IPS DF 4.7 (cell line): ENCODE measurements around the gene HEATR5B.
"Not testable (repeated sequence)": the region's sequence is repeated elsewhere in the genome, so short reads cannot be mapped to it uniquely, and the experiment has no call there.

ENCODE experiments used
- DNase-seq: peaks from one replicate; pipeline ENCODE4 v3.0.0-alpha.2; 2013; ENCODE audit warnings: low spot score; ENCODE audit errors: extremely low read depth

The HEATR5B gene

GRCh38 chr2:36982467-36982866 is 101.7 kb downstream of the HEATR5B start:
- no peak for DNase-seq

DNA sequence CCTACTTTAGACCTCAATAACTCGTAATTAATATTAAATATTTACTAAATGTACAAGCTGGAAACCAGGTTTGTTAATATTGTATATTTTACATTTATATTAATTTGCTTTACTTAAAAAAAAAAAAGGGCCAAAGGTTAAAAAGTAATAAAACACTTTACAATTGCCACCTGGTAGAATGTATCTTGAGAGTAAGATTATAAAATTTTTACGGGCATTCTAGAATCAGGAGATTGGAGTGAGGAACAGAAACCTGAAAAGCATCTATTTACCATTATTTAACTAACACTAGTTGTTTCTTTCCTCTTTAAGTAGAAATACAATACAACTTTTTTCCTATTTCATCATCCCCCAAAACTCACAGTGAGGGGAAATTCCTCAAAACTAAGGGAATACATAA is 102.3 kb downstream of the HEATR5B start:
- no peak for DNase-seq

DNA sequence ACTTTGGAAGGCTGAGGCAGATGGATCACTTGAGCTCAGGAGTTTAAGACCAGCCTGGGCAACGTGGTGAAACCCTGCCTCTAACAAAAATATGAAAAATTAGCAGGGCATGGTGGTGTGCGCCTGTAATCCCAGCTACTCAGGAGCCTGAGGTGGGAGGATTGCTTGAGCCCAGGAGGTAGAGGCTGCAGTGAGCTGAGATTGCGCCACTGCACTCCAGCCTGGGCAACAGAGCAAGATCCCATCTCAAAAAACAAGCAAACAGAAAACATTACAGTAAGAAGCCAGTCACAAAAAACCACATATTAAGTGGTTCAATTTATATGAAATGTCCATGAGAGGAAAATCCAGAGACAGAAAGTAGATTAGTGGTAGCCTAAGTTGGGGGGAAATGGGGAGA is 105.2 kb downstream of the HEATR5B start:
- DNase-seq, result not testable (repeated sequence)

DNA sequence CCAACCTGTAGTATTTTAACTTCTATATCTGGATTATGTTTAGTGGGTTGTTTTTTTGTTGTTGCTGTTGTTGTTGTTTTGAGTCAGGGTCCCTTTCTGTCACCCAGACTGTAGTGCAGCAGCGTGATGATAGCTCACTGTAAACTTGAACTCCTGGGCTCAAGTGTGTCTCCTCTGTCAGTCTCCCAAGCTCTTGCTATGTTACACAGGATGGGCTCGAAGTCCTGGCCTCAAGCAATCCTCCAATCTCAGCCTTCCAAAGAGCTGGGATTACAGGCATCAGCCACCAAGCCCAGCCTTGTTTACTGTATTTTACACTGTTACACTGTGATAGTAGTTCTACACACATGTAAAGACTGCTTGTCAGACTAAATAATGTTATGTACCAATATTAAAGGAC is 108.1 kb downstream of the HEATR5B start:
- no peak for DNase-seq

DNA sequence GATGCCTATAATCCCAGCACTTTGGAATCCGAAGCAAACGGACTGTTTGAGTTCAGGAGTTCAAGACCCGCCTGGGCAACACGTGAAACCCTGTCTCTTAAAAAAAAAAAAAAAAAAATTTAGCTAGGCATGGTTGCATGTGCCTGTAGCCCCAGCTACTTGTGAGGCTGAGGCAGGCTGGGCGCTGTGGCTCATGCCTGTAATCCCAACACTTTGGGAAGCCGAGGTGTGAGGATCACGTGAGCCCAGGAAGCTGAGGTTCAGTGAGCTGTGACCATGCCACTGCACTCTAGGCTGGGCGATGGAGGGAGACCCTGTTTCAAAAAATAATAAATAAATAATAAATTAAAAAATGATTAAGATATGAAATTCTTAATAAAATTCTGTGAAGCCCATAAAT is 108.9 kb downstream of the HEATR5B start:
- no peak for DNase-seq

- no peak for DNase-seq
Observed at GRCh38 chr2:36973320-36973719, 110.9 kb downstream of the HEATR5B start.

DNA sequence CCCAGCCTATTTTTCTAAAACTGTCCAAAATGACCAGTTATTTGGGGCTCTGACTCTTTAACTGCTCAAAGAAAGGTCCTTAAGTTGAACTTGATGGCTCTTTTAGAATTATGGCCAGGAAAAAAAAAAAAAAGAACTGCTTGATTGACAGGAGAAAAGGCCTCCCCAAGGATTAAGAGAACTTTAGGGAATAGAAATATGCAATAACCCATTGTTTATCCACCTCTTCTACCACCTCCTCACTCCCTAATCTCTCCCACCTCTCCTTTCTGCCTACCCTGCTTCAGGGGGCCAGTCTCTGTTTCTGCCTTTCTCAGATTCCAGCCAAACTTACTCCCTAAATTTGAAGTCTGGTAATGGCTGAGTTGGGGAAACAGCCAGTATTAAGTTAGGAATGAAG is 112.2 kb downstream of the HEATR5B start:
- no peak for DNase-seq

- DNase-seq, result no peak
Observed at GRCh38 chr2:36967236-36967876, 116.8 kb downstream of the HEATR5B start.

GRCh38 chr2:36966370-36967235 is 117.6 kb downstream of the HEATR5B start, which contains the start of gene STRN:
STRN (minus strand) TSS chr2:36966536; CDS start chr2:36966463, 73 bp downstream.
- DNase-seq, result no peak

DNA sequence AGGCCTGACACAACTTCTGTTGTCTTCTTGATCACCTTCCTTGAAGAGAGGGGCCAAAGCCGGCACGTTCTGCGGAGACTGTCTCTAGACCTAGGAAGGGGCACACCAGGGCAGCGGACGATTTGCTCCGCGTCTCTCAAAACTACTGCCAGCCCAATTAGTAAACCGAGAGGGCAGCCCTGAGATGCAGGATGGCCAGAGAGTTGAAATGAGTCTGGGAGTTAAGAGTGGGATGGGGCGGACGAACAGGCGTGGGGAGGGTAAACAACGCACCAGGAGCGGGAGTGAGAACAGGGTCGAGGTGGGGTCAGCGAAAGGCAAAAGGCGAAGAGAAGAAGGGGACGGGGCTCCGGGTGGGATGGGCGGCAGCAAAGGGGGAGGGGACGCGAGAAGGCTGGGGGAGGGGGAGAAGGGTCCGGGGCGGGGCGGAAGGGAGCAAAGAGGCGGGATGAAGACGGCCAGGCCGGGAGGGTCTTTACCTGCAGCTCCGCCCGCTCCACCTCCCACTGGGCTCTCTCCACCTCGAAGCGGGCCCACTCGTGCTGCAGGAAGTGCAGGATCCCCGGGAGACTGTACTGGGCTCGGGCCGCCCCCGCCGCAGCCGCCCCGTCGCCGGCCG is 118.3 kb downstream of the HEATR5B start:
- no peak for DNase-seq

DNA sequence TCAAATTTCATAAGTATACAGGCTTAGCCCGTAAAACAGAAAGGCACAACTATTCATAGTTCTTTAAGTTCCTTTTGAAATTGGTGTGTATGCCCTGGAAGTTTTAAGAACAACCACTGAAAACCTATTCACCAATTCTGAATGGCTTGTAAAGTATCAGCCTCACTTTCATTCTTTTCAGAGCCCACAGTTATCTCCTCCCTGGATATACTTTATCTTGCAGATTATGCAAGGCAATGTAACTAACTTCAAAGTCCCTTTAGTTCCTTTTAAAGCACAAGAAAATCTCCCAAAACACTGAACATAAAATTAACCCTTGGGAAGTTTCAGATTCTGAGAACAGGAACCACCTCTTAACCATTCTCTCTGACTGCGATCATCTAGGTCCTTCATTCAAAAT is 119.0 kb downstream of the HEATR5B start:
- DNase-seq, result no peak

GRCh38 chr2:36964496-36965058 is 119.6 kb downstream of the HEATR5B start:
- DNase-seq, result no peak

DNA sequence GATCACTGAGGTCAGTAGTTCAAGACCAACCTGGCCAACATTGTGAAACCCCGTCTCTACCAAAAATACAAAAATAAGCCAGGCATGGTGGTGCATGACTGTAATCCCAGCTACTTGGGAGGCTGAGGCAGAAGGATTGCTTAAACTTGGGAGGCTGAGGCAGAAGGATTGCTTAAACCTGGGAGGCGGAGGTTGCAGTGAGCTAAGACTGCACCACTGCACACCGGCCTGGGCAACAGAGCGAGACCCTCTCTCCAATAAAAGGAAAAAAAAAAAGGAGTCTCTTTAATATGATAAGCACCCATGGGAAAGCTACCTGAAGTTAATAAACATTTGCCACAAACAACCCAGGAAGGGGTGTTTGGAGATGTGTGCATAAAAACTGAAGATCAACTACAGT is 120.4 kb downstream of the HEATR5B start:
- no peak for DNase-seq

DNA sequence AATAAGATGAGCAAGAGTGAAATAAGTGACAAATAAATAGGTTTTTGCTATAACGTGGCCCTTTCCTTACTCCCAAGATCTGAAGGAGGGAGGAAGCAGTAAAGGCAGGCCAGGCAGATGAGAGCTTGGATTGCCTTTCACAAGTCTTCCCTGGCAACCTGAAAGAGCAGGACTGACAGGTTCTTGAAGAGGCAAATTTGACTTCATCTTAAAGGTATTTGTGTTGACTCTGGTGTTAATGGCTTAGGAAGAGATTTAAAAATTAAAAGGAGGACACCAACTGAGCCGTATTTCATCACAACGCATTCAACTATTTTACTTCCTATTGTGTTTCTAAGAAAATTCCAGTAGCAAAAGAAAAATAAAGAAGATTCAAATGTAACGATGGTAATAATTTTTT is 121.1 kb downstream of the HEATR5B start:
- no peak for DNase-seq

DNA sequence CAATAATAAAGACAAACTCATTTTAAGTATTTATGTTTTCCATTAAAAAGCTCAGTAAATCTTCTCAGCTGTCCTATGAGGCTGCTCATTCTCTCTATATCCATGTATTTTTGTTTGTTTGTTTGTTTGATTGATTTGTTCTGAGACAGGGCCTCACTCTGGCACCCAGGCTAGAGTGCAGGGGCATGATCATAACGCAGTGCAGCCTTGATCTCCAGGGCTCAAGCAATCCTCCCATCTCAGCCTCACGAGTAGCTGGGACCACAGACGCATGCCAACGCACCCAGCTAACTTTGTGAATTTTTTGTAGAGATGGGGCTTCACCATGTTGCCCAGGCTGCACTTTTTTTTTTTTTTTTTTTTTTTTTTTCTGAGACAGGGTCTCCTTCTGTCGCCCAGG is 123.4 kb downstream of the HEATR5B start:
- DNase-seq, result no peak

DNA sequence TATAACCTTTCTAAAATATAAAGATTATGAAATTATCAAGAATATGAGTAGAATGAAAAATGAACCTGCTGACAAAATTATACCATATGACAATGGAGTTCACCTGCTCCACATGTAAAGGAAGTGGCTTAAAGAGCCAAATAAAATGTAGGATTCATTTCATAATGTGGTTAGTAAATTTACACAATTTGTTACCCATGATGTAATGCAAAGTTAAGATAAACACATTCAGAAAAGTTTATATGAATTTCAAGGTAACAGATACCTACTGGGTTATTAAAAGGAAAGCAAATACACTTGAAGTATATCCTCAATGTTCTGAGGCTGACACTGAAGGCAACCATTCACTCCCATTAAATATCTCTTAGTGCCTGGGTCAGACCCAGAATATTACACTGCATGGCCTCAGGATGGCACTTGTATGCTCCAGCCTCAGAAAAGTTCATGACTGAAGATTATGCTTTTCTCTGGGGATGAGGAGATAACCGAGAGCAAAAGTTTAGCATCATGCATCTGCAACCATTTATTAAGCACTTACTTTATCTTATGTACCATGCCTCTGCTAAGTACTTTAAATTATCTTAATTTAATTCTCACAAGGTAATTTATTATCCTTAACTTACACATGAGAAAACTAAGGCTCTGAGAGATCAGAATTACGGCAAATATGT is 124.0 kb downstream of the HEATR5B start:
- DNase-seq, result no peak

DNA sequence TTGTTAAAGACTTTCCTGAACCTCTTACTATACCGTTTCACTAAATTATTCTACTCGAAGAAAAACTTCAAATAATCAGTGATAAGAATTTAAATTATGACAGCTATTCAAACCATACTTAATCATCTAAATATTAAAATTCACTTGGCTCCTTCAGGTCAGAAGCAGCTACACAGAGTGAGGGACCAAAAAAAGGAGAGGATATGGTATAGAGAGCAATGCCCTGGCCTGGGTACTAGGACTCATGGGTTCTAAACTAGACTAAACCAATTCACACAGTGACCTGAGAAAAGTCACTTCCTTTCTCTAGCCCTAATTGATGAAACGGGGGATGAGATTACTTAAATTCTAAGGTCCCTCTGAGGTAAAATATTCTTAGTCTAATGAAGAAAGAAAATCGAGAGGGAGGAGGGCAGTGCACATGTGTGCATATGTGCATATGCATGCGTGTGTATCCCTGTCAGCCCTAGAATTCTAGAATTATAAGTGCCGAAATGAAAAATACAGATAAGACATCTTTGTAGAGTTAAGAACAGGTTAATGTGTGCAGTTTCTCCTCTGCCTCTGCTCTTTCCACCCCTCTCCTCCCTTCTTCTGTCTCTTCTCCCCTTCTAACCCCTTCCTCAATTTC is 129.1 kb downstream of the HEATR5B start:
- DNase-seq, result no peak

- DNase-seq, result no peak
Observed at GRCh38 chr2:36952748-36953197, 131.4 kb downstream of the HEATR5B start.

- no peak for DNase-seq
Observed at GRCh38 chr2:36951574-36951973, 132.6 kb downstream of the HEATR5B start.

DNA sequence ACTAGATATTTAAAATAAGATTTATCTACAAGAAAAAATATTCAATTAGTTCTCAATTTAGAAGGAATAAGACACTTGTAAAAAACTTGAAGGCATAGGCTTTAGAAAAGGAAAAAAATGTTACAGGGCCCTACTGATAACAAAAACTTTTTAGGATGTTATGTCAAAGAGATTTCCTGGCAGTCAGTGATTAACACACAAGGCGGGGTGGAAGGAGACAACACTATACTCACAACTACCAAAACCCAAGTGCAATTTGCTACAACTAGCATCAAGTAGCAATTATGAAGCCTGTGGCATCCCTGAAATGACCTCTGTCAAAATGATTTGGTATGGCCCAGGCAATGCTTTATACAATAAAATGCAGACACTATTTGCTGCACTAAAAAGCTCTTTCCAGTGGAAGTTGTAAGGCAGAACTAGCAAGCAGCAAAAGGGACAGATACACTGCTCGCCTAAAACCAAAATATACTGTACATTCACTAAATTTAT is 133.1 kb downstream of the HEATR5B start:
- DNase-seq, result no peak

DNA sequence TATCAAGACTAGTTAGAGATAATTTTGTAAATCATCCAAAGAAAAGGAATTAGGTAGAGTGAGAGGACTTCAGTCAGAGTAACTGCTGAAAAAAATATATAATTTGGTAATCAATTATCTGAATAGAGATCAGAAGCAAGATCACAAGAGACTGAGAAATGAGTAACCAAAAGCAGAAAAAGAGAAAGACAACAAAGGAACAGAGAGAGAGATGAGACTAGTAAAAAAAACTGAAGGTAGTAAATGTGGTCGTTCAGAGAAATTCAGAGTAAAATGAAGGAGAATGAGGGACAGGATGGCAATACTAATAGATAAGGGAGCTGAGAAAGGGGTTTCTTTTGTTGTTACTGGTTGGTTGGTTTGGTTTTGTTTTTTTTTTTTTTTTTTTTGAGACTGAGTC is 134.3 kb downstream of the HEATR5B start:
- DNase-seq, result no peak
